Activated naive CD8-positive, alpha-beta T cell (primary cell): Measurements from ENCODE around the gene TSR3.
A peak's percentile ranks its signal among the peaks of the same experiment; 100 is the strongest.

ENCODE experiments used
- H3K27ac Mint-ChIP-seq: one replicate; pipeline ENCODE4 v1.8.0; 2021; ENCODE audit warnings: mixed read lengths
- H3K27me3 Mint-ChIP-seq: one replicate; pipeline ENCODE4 v1.8.0; 2021; ENCODE audit warnings: mixed read lengths
- H3K36me3 Mint-ChIP-seq: one replicate; pipeline ENCODE4 v1.8.0; 2021; ENCODE audit warnings: mixed read lengths
- H3K4me1 Mint-ChIP-seq: one replicate; pipeline ENCODE4 v1.8.0; 2021; ENCODE audit warnings: low read depth, mixed read lengths
- H3K4me3 Mint-ChIP-seq: one replicate; pipeline ENCODE4 v1.8.0; 2021; ENCODE audit warnings: mild to moderate bottlenecking, mixed read lengths
- H3K9me3 Mint-ChIP-seq: one replicate; pipeline ENCODE4 v1.8.0; 2021; ENCODE audit warnings: low read depth, mixed read lengths

Gene TSR3

DNA sequence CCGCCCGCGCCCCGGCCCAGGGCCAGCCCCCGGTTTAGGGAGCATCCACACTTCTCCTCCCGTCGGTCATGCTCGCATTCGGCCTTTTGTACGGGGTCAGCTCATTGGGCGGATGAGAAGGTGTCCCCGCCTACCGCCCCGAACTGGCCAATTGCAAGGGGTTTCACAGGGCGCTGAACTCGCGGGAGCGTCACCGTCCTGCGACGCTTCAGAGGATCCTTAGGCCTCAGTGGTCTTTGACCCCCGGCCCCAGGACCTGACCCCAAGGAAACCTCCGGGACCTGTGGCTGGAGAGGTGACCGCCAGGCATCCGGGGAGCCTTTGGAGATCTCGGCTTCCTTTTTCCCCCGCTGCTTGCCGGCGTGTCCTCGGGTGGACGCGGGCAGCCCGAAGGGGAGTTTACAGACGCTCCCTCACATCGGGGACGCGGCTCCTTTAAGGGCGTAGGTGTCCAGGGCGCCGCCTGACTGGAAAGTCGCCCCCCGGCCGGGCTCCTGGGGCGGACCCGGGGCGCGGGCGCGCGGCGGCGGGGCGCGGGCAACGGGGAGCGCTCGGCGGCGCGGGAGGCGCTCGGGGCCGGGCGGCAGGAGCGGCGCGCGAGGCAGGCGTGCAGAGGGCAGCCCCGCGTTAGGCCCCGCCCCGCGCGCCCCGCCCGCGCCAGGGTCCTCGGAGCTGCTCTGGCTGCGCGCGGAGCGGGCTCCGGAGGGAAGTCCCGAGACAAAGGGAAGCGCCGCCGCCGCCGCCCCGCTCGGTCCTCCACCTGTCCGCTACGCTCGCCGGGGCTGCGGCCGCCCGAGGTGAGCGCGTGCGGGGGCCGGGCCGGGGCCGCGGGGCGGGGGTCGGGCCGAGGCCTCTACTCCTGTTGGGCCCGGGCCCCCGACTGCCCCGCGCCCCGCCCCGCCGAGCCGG, 42.4 kb downstream of the TSR3 start, which contains the start of gene UBE2I:
UBE2I (plus strand) TSS at position 660 of the 909 bp plus-strand sequence. CDS start 4,395 bp downstream, outside the sequence.
- H3K4me1 Mint-ChIP-seq: peaks cover 44% of the 10 kb centered on the region
- no peaks in the 10 kb centered on the region for H3K9me3 Mint-ChIP-seq
- peaks cover 2% of the 10 kb centered on the region for H3K36me3 Mint-ChIP-seq
- no peaks in the 10 kb centered on the region for H3K27me3 Mint-ChIP-seq
- H3K4me3 Mint-ChIP-seq: peak within 1 kb of the TSS; percentile 99
- peak within 1 kb of the TSS; percentile 99 for H3K27ac Mint-ChIP-seq

DNA sequence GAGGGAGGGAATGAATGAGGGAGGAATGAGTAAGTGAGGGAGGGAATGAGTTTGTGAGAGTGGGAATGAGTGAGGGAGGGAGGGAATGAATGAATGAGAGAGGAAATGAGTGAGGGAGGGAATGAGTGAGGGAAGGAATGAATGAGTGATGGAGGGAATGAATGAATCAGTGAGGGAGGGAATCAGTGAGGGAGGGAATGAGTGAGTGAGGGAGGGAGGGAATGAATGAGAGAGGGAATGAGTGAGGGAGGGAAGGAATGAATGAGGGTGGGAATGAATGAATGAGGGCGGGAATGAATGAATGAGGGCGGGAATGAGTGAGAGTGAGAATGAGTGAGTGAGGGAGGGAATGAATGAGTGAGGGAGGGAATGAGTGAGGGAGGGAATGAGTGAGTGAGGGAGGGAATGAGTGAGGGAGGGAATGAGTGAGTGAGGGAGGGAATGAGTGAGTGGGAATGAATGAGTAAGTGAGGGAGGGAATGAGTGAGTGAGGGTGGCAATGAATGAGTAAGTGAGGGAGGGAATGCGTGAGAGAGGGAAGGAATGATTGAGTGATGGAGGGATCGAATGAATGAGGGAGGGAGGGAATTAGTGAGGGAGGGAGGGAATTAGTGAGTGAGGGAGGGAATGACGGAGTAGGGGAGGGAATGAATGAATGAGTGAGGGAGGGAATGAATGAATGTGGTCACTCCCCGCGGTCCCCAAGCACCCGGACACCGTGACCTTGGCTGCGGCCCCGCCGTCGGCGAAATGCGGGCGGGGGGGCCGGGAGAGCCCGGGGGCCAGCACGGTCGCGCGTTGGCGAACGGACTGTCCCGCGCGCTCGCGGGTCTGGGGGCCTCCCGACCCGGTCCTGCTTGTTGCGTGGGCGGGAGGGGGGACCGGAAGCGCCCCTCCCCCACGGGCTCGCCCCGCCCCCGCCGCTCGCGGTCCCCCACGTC, 43.4 kb downstream of the TSR3 start:
- peak overlapping the region; percentile 90 for H3K27ac Mint-ChIP-seq
- no peaks in the 10 kb centered on the region for H3K9me3 Mint-ChIP-seq
- H3K4me1 Mint-ChIP-seq: peaks cover 50% of the 10 kb centered on the region
- H3K4me3 Mint-ChIP-seq: peak overlapping the region; percentile 86
- H3K36me3 Mint-ChIP-seq: peaks cover 2% of the 10 kb centered on the region
- H3K27me3 Mint-ChIP-seq: no peaks in the 10 kb centered on the region

DNA sequence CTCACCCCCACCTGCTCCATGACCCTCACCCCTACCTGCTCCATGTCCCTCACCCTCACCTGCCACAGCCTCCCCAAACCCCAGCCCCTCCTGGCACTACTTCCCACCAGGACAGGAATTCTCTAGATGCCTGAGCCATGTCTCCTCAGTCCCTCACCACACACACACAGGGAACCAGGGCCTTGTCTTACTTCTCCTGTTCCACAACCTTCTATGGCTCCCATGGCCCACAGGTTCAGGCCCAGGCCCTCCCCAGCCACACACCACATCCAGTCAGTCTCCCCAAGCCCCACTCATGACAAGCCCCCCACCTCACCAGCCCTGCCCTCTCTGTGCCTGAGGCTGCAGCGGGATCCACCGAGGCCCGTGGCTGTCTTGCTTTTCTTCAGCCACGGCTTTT, 45.3 kb downstream of the TSR3 start:
- Mint-ChIP-seq H3K36me3 (peaks cover 2% of the 10 kb centered on the region), H3K27ac (peak overlapping the region; percentile 91), H3K4me3 (peak overlapping the region; percentile 44), H3K27me3 (no peaks in the 10 kb centered on the region), H3K4me1 (peaks cover 45% of the 10 kb centered on the region), H3K9me3 (no peaks in the 10 kb centered on the region)

DNA sequence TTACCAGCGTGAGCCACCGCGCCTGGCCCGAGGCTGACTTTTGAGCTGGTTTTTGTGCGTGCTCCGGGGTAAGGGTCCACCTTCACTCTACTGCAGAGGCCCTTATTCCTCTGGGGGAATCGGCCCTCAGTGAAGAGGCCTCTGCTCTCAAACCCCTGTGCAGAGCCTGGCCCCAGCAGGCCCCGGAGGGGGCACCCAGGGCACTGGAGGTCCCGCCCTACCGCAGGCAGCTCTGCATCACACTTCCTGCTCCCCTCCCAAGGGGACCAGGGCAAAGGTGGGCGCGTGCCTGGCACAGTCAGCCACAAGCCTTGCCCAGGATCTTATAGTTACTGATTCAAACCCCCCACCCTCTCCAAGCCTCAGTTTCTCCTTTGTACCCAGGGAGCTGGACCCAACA, 45.9 kb downstream of the TSR3 start:
- Mint-ChIP-seq H3K27me3 (no peaks in the 10 kb centered on the region), H3K4me1 (peaks cover 41% of the 10 kb centered on the region), H3K4me3 (no peak overlapping the region), H3K27ac (peak overlapping the region; percentile 91), H3K36me3 (peaks cover 2% of the 10 kb centered on the region), H3K9me3 (no peaks in the 10 kb centered on the region)

DNA sequence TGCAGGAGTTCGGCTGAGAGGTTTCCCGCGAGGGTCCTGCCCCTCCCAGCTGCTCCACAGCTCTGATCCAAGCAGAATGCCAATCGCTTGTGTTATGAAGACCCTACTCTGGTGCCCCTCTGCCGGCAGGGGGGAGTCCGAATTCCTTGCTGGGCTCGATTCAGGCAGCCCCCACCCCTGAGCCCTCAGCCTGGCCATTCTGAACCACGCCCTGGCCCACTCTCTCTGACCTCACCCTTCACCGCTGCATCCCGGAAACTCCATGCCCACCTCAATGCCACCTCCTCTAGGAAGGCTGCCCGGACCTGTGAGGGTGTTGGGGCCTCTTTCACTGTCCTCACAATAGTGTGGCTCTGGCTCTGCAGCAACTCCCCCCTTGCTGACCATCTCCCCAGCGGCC, 50.1 kb downstream of the TSR3 start:
- H3K4me3 Mint-ChIP-seq: no peak overlapping the region
- no peak overlapping the region for H3K27ac Mint-ChIP-seq
- peaks cover 34% of the 10 kb centered on the region for H3K4me1 Mint-ChIP-seq
- H3K27me3 Mint-ChIP-seq: peaks cover 2% of the 10 kb centered on the region
- no peaks in the 10 kb centered on the region for H3K9me3 Mint-ChIP-seq
- no peaks in the 10 kb centered on the region for H3K36me3 Mint-ChIP-seq

DNA sequence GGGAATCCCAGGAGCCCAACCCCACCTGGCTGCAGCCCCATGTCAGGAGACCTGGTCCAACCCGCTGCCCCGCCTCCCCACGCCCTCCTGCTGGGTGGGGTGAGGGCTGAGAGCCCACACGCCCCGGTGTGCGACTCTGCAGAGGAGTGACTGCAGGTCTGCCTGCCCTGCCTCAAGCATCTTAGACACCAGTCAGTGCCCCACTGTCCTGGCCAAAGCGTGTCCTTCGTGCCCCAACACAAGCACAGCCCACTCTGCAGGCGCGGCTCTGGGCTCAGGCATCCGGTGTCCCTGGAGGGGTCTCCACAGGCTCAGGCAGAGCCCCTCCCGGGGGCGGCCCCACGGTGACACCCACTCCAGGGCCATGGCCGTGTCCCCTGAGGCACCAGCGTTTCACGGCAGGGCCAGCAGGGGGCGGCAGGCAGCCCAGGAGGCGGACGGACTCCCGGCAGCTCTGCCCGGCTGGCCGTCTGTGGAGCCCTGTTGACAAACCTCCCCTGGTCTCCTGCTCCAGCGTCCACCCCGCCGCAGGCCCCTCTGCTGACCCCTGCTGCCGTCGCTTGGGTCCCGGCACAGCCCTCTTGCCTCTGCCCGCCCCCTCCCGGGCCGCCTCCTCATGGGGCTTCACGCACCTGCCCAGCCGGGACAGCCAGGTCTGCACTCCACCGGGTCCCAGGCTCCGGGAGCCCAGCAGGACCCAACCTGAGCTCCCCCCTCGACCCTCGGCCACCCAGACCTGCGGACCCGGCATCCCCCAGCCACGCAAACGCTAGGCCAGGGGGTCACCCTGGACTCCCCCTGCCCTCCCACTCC, 50.8 kb downstream of the TSR3 start:
- Mint-ChIP-seq H3K9me3 (no peaks in the 10 kb centered on the region), H3K36me3 (no peaks in the 10 kb centered on the region), H3K4me1 (peaks cover 28% of the 10 kb centered on the region), H3K27ac (no peak overlapping the region), H3K27me3 (peaks cover 2% of the 10 kb centered on the region), H3K4me3 (no peak overlapping the region)

DNA sequence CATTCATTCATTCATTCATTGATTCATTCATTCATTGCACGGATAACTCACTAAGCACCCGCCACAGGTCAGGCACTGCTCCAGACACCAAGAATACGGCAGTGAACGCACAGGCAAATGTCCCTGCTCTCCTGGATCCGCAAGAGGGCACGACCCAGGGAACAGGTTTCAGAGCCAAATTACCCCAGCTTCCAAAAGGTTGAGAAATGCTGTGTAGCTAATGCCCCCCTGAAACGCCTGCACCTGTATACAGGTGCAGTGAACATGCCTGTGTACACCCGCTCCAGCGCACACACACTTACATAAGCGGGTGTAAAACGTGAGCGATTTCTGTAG, 51.8 kb downstream of the TSR3 start:
- Mint-ChIP-seq H3K27me3 (peaks cover 2% of the 10 kb centered on the region), H3K9me3 (no peaks in the 10 kb centered on the region), H3K4me3 (no peak overlapping the region), H3K27ac (no peak overlapping the region), H3K4me1 (peaks cover 22% of the 10 kb centered on the region), H3K36me3 (no peaks in the 10 kb centered on the region)
